Measurements from ENCODE around the gene GAST. TPM values are rescaled to one million over a fixed set of nuclear protein-coding genes. Genes with fewer than 3 reads are reported as not detected.

GAST gene
- total RNA-seq, 1 experiment from 2014 or later: not detected

- no peak overlapping the region for H4K5ac ChIP-seq (ENCODE audit: insufficient read length, low read depth, low read length)
Measured at GRCh38 chr17:41751288-41751687, 39.2 kb downstream of the GAST start.

More at GRCh38 chr17:41751288-41751687, 39.2 kb downstream of the GAST start:
- no peaks in the 10 kb centered on the region for H3K9me3 ChIP-seq (ENCODE audit: control insufficient read depth, low read depth, low read length)
- no peak overlapping the region for H2AK5ac ChIP-seq (ENCODE audit: insufficient read length, low read length)
- H3K27me3 Mint-ChIP-seq (ENCODE audit: low read depth): no peaks in the 10 kb centered on the region; the same call in 1 of the 2 replicates
- H3K27ac Mint-ChIP-seq: no peak overlapping the region
- H4K8ac ChIP-seq (replicated peaks; ENCODE audit: insufficient read length, low read depth, low read length): no peak overlapping the region
- H3K79me2 ChIP-seq (ENCODE audit: insufficient read depth, low read length): no peaks in the 10 kb centered on the region
- H2BK12ac ChIP-seq (ENCODE audit: insufficient read length, low read depth, low read length): no peak overlapping the region
- H3K27me3 ChIP-seq (ENCODE audit: insufficient read depth, low read length): no peaks in the 10 kb centered on the region
- H3K9ac ChIP-seq (ENCODE audit: extremely low read depth, insufficient read length, low read length): no peak overlapping the region
- TF ChIP-seq CTCF (conservative IDR thresholded peaks at IDR 0.05): no peak
- no peak overlapping the region for H3K14ac ChIP-seq (ENCODE audit: insufficient read depth, low read length)
- no peak overlapping the region for H4K91ac ChIP-seq (ENCODE audit: insufficient read length, low read depth, low read length)
- no peak overlapping the region for H3K4me3 Mint-ChIP-seq
- no peak overlapping the region for H3K23ac ChIP-seq (ENCODE audit: insufficient read length, low read depth, low read length)
- H3K36me3 Mint-ChIP-seq (ENCODE audit: insufficient read depth in 1 of 3, low read depth in 3 of 3): peaks cover 6 to 21% (median 20%) of the 10 kb centered on the region in 3 experiments; a peak in 6 of 7 replicates
- no peak overlapping the region for H3K56ac ChIP-seq (ENCODE audit: insufficient read length, low read depth, low read length)
- no peak overlapping the region for H2BK5ac ChIP-seq (ENCODE audit: insufficient read length, low read length)
- no peak overlapping the region for H2BK15ac ChIP-seq (ENCODE audit: low read depth, low read length)
- DNase-seq: no peak
- H3K4me2 ChIP-seq (ENCODE audit: insufficient read depth, insufficient read length, low read length): no peak overlapping the region
- no CpG with 5 or more reads among the region's 3 CpGs for WGBS (ENCODE audit: extremely low coverage, insufficient read length, low lambda C conversion rate)
- H3K23me2 ChIP-seq (ENCODE audit: insufficient read length, low read depth, low read length, poor library complexity, severe bottlenecking): no peaks in the 10 kb centered on the region
- H3K4me1 ChIP-seq (ENCODE audit: insufficient read depth, low read length): no peaks in the 10 kb centered on the region
- H3K79me1 ChIP-seq (ENCODE audit: insufficient read depth, low read depth, low read length, poor library complexity, severe bottlenecking): no peaks in the 10 kb centered on the region
- no peak overlapping the region for H2BK120ac ChIP-seq (ENCODE audit: low read depth, low read length, poor library complexity, severe bottlenecking)
- no peak overlapping the region for H3K18ac ChIP-seq (ENCODE audit: insufficient read length, low read depth, low read length)
- H3T11ph ChIP-seq (ENCODE audit: low read length): no peak overlapping the region
- H4K20me1 ChIP-seq (ENCODE audit: control insufficient read depth, insufficient read depth, insufficient read length): no peaks in the 10 kb centered on the region
- H2AFZ ChIP-seq (ENCODE audit: low read length): no peak overlapping the region
- no peak overlapping the region for H3K27ac ChIP-seq (ENCODE audit: insufficient read length, low read depth, low read length)
- no peaks in the 10 kb centered on the region for H3K9me3 Mint-ChIP-seq
- H2BK20ac ChIP-seq (ENCODE audit: low read depth, low read length, poor library complexity, severe bottlenecking): no peak overlapping the region
- H3K4ac ChIP-seq (ENCODE audit: low read depth, low read length): no peak overlapping the region
- H3K4me1 Mint-ChIP-seq: no peaks in the 10 kb centered on the region
